Colon (tissue), 2 donors: ENCODE measurements around the gene SSBP2.
A peak's percentile ranks its signal among the peaks of the same experiment; 100 is the strongest.

Source experiments
- FAIRE-seq: peaks from 2 replicates; lab custom pipeline; 2012; peaks lifted over from hg19 to GRCh38; lab: Jason Lieb, UNC
- donor health status: control.
- donor health status: control.

The SSBP2 gene

DNA sequence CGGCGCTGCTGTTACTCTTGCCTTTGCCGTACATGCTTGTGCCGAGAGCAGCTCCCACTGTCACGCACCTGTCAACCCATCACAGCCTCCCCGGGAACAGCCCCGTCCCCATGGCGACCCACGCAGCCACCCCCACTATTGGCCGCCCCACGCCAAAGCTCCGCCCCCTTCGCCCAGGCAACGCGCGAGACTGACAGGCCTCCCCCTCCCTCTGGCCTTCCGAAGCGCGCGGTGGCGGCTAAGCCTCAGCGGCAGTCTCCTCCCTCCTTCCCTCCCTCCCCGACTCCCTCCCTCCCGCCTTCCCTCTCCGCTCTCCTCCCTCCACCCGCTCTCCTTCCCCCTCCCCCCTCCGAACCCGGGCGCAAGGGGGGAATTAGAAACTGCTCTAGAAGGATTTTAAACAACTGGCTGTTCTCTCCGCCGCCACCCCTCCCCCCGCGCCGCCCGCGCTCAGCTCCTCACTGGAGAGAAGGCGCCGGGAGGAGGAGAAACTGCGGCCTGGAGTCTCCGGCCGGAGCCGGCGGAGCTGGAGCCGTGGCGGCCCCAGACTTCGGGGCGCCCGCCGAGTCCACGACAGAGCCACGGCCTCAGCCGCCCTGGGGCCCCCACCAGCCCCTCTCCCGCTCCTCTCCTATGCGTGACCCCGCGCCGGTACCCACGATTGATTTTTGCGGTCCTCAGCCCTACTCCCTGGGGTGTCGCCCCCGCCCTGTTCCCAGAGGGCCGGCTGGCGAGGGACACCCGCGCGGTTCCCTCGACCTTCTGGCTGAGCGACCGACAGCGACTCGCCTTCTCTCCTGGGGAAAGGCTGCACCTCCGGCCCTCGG is at the start of gene SSBP2:
Gene SSBP2, minus strand, starts transcription at position 89 of the 827 bp plus-strand sequence. Its CDS starts 55 bp downstream, at position 34.
- FAIRE-seq, result no peak

DNA sequence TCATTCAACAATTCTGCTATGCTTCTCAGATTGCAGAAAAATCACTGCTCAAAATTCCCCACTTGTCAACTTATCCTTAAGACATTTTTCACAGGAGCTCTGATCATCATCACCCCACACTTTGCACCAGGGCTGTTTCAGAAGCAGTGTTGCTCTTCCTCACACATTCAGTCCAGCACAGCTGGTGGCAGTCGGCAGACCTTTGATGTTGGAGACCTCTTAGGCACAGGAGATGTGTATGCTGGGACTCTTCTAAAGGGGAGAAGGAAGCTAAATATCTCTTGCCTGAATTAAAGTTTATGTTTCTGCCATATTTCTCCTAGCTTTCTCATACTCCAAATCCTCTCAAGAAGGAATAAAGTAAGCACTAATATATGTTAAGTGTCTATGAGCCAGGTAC is 44.8 kb upstream of the SSBP2 start:
- no peak for FAIRE-seq

DNA sequence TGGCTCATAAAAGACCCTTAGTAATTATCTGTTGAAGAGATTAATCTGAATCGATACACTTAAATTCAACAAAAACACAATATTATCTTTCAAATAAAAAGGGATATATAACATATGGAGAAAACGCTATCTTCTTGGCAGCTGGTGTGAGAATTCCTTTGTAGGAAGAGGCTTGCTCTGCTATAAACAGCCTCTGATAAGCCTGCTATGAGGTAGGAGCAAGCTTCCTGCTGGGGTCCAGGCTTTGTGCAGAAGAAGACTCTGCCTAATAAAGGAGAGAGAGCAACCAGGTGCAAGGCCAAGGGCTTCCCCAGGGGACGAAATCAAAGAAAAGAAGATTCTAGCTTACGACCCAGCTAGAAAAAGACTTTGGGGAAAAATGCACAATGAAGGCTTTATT is 43.3 kb upstream of the SSBP2 start:
- FAIRE-seq, result no peak

GRCh38 chr5:81790336-81790735 is 39.4 kb upstream of the SSBP2 start:
- no peak for FAIRE-seq

- FAIRE-seq, result no peak
These were observed 38.1 kb upstream of the SSBP2 start for GRCh38 chr5:81789033-81789432.

GRCh38 chr5:81788329-81788728 is 37.4 kb upstream of the SSBP2 start:
- no peak for FAIRE-seq

DNA sequence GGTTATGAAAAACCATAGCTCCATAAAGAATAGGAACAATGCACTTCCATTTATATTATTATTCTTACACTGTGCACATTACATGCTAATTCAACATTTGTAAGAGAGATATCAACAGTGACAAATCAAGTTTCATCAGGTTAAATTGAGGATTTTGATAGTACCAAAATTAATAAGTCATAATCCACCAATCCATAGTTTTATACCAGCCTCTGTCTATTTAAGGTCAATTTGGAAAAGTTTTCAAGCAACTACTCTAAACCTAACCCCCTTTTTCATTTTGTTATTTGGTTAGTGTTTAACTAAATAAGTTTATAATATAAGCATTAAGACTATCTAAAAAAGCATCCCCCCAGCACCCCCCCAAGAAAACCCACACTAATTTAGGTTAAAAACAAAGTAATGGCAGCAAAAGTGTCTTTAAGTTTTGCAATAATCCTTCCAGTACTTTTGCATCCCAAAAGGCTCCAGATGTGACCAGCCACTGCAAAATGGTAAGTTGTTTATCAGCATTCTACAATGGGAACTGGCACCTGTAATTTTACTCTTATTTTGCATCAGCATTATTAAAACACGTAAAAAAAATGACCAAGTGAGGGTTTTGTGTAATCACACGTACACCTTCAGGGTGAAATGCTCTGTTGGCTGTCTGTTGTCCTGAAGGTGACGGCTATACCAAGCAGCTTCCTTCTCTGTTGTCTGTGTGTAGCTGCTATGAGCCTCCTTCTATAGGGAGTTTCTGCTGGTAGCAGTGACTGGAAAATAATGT is 36.8 kb upstream of the SSBP2 start:
- FAIRE-seq, result peak; percentile 28

GRCh38 chr5:81786991-81787390 is 36.1 kb upstream of the SSBP2 start:
- no peak for FAIRE-seq

DNA sequence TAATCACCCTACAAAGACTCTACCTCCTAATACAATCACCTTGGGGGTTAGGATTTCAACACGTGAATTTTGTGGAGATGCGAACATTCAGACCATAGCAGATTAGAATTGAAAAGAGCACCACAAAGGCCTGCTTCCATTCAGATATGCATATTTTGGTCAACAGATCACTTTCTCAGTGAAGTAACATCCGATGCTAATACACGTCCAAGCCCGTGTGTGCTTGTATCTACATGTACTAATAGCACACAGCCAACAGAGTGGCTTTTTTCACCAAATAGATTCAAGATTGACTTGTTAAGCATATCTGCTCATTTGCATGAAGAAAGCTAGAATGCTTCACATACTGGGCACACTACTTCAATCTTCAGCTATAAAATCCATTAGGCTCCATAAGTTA is 35.6 kb upstream of the SSBP2 start:
- no peak for FAIRE-seq

- FAIRE-seq, result no peak
These were observed 34.4 kb upstream of the SSBP2 start for GRCh38 chr5:81785322-81785721.

GRCh38 chr5:81783401-81783800 is 32.5 kb upstream of the SSBP2 start:
- no peak for FAIRE-seq

DNA sequence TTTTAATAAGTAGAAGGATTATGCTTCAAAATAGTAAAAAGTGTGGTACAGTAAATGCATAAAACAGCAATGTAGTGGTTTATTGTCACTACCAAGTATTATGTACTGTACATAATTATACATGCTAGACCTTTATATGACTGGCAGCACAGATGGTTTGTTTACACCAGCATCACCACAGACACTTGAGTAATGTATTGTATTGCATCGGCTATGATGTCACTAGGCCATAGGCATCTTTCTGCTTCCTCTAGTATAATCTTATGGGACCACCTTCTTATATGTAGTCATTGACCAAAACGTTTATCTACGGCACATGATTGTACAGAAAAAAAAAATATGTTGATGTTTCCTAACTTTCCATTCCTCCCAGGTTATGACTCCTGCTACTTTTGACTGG is 31.9 kb upstream of the SSBP2 start:
- no peak for FAIRE-seq

- FAIRE-seq, result no peak
These were observed 29.0 kb upstream of the SSBP2 start for GRCh38 chr5:81779916-81780266.

- no peak for FAIRE-seq
These were observed 28.4 kb upstream of the SSBP2 start for GRCh38 chr5:81779125-81779915.

- FAIRE-seq, result no peak
These were observed 27.7 kb upstream of the SSBP2 start for GRCh38 chr5:81778642-81779041.

DNA sequence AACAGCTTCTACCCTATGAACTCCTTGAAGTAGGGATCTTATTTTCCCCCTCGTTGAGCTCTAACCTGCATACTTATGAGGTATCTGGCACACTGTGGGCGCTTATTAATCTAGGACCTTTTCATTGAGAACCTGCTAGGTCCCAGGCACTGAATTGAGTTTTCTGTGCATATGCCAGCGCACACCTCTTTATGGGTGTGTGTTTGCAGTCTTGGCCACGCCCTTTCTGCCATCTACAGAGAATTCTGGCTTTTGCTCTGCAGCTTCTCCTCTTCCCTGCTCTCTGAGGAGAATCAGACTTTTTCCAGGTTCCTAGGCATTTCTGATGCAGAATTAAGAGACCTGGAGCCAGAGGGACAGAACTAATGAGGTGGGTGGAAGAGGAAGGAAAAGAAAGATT is 25.4 kb upstream of the SSBP2 start:
- FAIRE-seq, result no peak

GRCh38 chr5:81774374-81774773 is 23.5 kb upstream of the SSBP2 start:
- no peak for FAIRE-seq

- no peak for FAIRE-seq
These were observed 22.7 kb upstream of the SSBP2 start for GRCh38 chr5:81773574-81773973.

GRCh38 chr5:81773161-81773560 is 22.3 kb upstream of the SSBP2 start:
- no peak for FAIRE-seq

DNA sequence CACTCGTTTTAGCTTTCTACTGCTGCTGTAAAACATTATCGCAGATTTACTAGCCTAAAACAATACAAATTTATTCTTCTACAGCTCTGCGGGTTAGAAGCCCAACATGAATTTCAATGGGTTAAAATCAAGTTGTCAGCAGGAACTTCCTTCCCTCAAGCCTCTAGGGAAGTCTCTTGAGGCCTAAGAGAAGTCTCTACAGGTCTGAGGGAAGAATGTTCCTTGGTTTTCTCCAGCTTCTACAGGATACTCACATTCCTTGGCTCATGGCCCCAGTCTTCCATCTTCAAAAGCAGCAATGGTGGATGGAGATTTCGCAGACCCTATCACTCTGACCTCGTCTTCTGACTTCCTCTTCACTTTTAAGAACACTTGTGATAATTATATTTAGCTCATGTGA is 21.6 kb upstream of the SSBP2 start:
- no peak for FAIRE-seq

GRCh38 chr5:81768935-81769452 is 18.1 kb upstream of the SSBP2 start:
- FAIRE-seq, result no peak

GRCh38 chr5:81767938-81768337 is 17.0 kb upstream of the SSBP2 start:
- FAIRE-seq, result no peak

- no peak for FAIRE-seq
These were observed 16.2 kb upstream of the SSBP2 start for GRCh38 chr5:81767097-81767496.
